CD14-positive monocyte (primary cell): ENCODE results near the gene MOB1A. TPM values are rescaled to one million over a fixed set of nuclear protein-coding genes. Genes with fewer than 3 reads are reported as not detected.

Experiments
- DNase-seq, 3 donors: peaks; one replicate each; pipeline ENCODE4 v3.0.0-alpha.2; 2011 to 2022
- H2AFZ ChIP-seq: 2 replicates; pipeline ENCODE4 v1.6.0; 2012; ENCODE audit warnings: mild to moderate bottlenecking, low read depth, low read length, inconsistent platforms; ENCODE audit not compliant: insufficient read depth, poor library complexity, severe bottlenecking
- H3K27ac ChIP-seq, 2 donors: 1 replicate in 1 of 2; 2 replicates in 1 of 2; pipeline ENCODE4 v1.5.1; 2012 to 2013; ENCODE audit warnings: low read length in 2 of 2, control low read depth in 1 of 2, inconsistent platforms in 1 of 2, low read depth in 1 of 2, mild to moderate bottlenecking in 1 of 2
- H3K27me3 ChIP-seq, 2 donors: one replicate each; pipeline versions ENCODE4 v1.6.0 to v1.6.1; 2011 to 2013; ENCODE audit warnings: low read length in 2 of 2; ENCODE audit not compliant: control insufficient read depth in 2 of 2, insufficient read depth in 2 of 2
- H3K36me3 ChIP-seq, 2 donors: replicated peaks in 1 of 2; 1 replicate in 1 of 2; 2 replicates in 1 of 2; pipeline versions ENCODE4 v1.5.1 to v1.6.1; 2012 to 2013; ENCODE audit warnings: low read length in 2 of 2, control low read depth in 1 of 2, inconsistent platforms in 1 of 2, mild to moderate bottlenecking in 1 of 2; ENCODE audit not compliant: insufficient read depth in 2 of 2, control insufficient read depth in 1 of 2
- H3K4me1 ChIP-seq, 2 donors: 1 replicate in 1 of 2; 2 replicates in 1 of 2; pipeline versions ENCODE4 v1.5.1 to v1.6.1; 2012 to 2013; ENCODE audit warnings: low read length in 2 of 2, control low read depth in 1 of 2, inconsistent platforms in 1 of 2, mild to moderate bottlenecking in 1 of 2, moderate library complexity in 1 of 2; ENCODE audit not compliant: insufficient read depth in 2 of 2, control insufficient read depth in 1 of 2
- H3K4me2 ChIP-seq: replicated peaks from 2 replicates; pipeline ENCODE3; 2012; ENCODE audit warnings: low read length, moderate library complexity, mild to moderate bottlenecking; ENCODE audit not compliant: poor library complexity, severe bottlenecking; ENCODE audit errors: extremely low read depth
- H3K4me3 ChIP-seq, 3 experiments: fragments of 200-600 bp in 1 of 3; sonication (generic) in 1 of 3; replicated peaks in 1 of 3; 1 replicate in 2 of 3; 2 replicates in 1 of 3; pipeline ENCODE4 v1.5.1; 2011 to 2013; ENCODE audit warnings: low read length in 3 of 3, mild to moderate bottlenecking in 3 of 3, control low read depth in 2 of 3, low read depth in 2 of 3, inconsistent platforms in 1 of 3, moderate library complexity in 1 of 3
- H3K79me2 ChIP-seq: 2 replicates; pipeline ENCODE4 v1.6.0; 2012; ENCODE audit warnings: mild to moderate bottlenecking, control low read depth, inconsistent platforms, low read length, moderate library complexity; ENCODE audit not compliant: insufficient read depth
- H3K9ac ChIP-seq: 2 replicates; pipeline ENCODE4 v1.6.0; 2017; ENCODE audit warnings: low read length, mild to moderate bottlenecking; ENCODE audit not compliant: insufficient read depth, poor library complexity, severe bottlenecking
- H3K9me3 ChIP-seq, 2 donors: replicated peaks in 1 of 2; 1 replicate in 1 of 2; 2 replicates in 1 of 2; pipeline versions ENCODE4 v1.5.1 to v1.6.1; 2012 to 2013; ENCODE audit warnings: low read length in 2 of 2, control low read depth in 1 of 2; ENCODE audit not compliant: control insufficient read depth in 1 of 2, insufficient read depth in 1 of 2
- H4K20me1 ChIP-seq: 2 replicates; pipeline ENCODE4 v1.6.0; 2012; ENCODE audit warnings: mild to moderate bottlenecking, low read length, control low read depth, moderate library complexity; ENCODE audit not compliant: insufficient read depth
- H3K27ac Mint-ChIP-seq, 7 donors: one replicate each; pipeline ENCODE4 v1.8.0; 2020; ENCODE audit warnings: mild to moderate bottlenecking in 7 of 7, mixed read lengths in 7 of 7, moderate library complexity in 6 of 7, inconsistent platforms in 2 of 7
- H3K27me3 Mint-ChIP-seq, 3 donors: one replicate each; pipeline ENCODE4 v1.8.0; 2021 to 2022; ENCODE audit warnings: low read depth in 3 of 3, mild to moderate bottlenecking in 3 of 3, mixed read lengths in 3 of 3, moderate library complexity in 3 of 3, inconsistent platforms in 1 of 3
- H3K36me3 Mint-ChIP-seq, 2 donors: one replicate each; pipeline ENCODE4 v1.8.0; 2020; ENCODE audit warnings: mixed read lengths in 2 of 2, inconsistent platforms in 1 of 2, mild to moderate bottlenecking in 1 of 2
- H3K4me1 Mint-ChIP-seq: one replicate; pipeline ENCODE4 v1.8.0; 2020; ENCODE audit warnings: mild to moderate bottlenecking, mixed read lengths
- H3K4me3 Mint-ChIP-seq, 2 donors: one replicate each; pipeline ENCODE4 v1.8.0; 2020; ENCODE audit warnings: mild to moderate bottlenecking in 2 of 2, mixed read lengths in 2 of 2, moderate library complexity in 1 of 2
- H3K9me3 Mint-ChIP-seq, 7 donors: one replicate each; pipeline ENCODE4 v1.8.0; 2020 to 2022; ENCODE audit warnings: mixed read lengths in 7 of 7, mild to moderate bottlenecking in 6 of 7, moderate library complexity in 6 of 7, inconsistent platforms in 2 of 7
- CTCF ChIP-seq: fragments of 200-600 bp; IDR thresholded peaks from one replicate; pipeline ENCODE4 v1.8.0; 2022; ENCODE audit warnings: antibody characterized with exemption, mild to moderate bottlenecking
- WGBS: methylation state at CpG from one replicate; pipeline ENCODE4 v1.1.5; 2013; ENCODE audit warnings: missing lambda C conversion rate; ENCODE audit not compliant: insufficient coverage; 5-methylcytosine and 5-hydroxymethylcytosine counted together
- intact Hi-C, 2 donors: fragments of 100-400 bp; cut with micrococcal nuclease; formaldehyde crosslinking; loops; one replicate each; pipeline versions ENCODE4 v1.15.0 to v1.15.1; 2023
- polyA plus RNA-seq, 3 donors: library from polyadenylated mRNA; depleted of rRNA in 1 of 3; unstranded in 2 of 3; stranded (reverse) in 1 of 3; fragments of 300-500 nt in 2 of 3; fragments of >200 nt in 1 of 3; fragmentation: Illumina TruSeq in 2 of 3; gene quantifications; 1 replicate in 2 of 3; 2 replicates in 1 of 3; pipeline ENCODE4 v1.2.3, GENCODE V29; 2012 to 2021

Gene MOB1A
- polyA plus RNA-seq, 3 donors = 55.0 to 367 (median 285) TPM

GRCh38 chr2:74205596-74205995, 26.9 kb upstream of the MOB1A start:
- H2AFZ ChIP-seq = peak overlapping the region; percentile 55
- no peak overlapping the region for H3K9ac ChIP-seq
- peaks cover 21 to 36% of the 10 kb centered on the region in 2 donors for H3K4me1 ChIP-seq
- peak overlapping the region; percentile 83 to 95 (median 94) for H3K27ac Mint-ChIP-seq
- H3K27me3 Mint-ChIP-seq = no peaks in the 10 kb centered on the region
- H3K4me3 ChIP-seq = no peak overlapping the region
- H3K4me1 Mint-ChIP-seq = peaks cover 43% of the 10 kb centered on the region
- peaks cover 0 to 2% (median 0%) of the 10 kb centered on the region in 7 donors for H3K9me3 Mint-ChIP-seq
- H3K4me2 ChIP-seq = peak overlapping the region; percentile 45
- peak overlapping the region in 1 of 2 donors; percentile 43 for H3K4me3 Mint-ChIP-seq
- H3K9me3 ChIP-seq = no peaks in the 10 kb centered on the region
- TF ChIP-seq CTCF = no peak
- intact Hi-C loops = no loop called here
- H3K27me3 ChIP-seq = no peaks in the 10 kb centered on the region
- H3K79me2 ChIP-seq = peaks cover 79% of the 10 kb centered on the region
- no CpG with 5 or more reads among the region's 6 CpGs for WGBS
- H3K36me3 ChIP-seq = peaks cover 32 to 59% of the 10 kb centered on the region in 2 donors
- DNase-seq = no peak
- peak overlapping the region; percentile 21 to 84 for H3K27ac ChIP-seq
- peaks cover 57% of the 10 kb centered on the region for H4K20me1 ChIP-seq
- peaks cover 38 to 62% of the 10 kb centered on the region in 2 donors for H3K36me3 Mint-ChIP-seq

GRCh38 chr2:74205113-74205512, 26.4 kb upstream of the MOB1A start:
- Histone ChIP-seq H2AFZ (no peak overlapping the region), H3K4me1 (peaks cover 24 to 41% of the 10 kb centered on the region in 2 donors), H3K4me3 (no peak overlapping the region), H3K36me3 (peaks cover 27 to 55% of the 10 kb centered on the region in 2 donors), H3K79me2 (peaks cover 83% of the 10 kb centered on the region), H3K4me2 (no peak overlapping the region), H3K9me3 (no peaks in the 10 kb centered on the region), H4K20me1 (peaks cover 61% of the 10 kb centered on the region), H3K27ac (peak overlapping the region; percentile 21 to 84), H3K27me3 (no peaks in the 10 kb centered on the region), H3K9ac (no peak overlapping the region)
- Mint-ChIP-seq H3K4me1 (peaks cover 48% of the 10 kb centered on the region), H3K9me3 (peaks cover 0 to 2% (median 0%) of the 10 kb centered on the region in 7 donors), H3K36me3 (peaks cover 35 to 57% of the 10 kb centered on the region in 2 donors), H3K4me3 (no peak overlapping the region), H3K27ac (peak overlapping the region; percentile 78 to 95 (median 94)), H3K27me3 (no peaks in the 10 kb centered on the region)
- no CpG with 5 or more reads among the region's 5 CpGs for WGBS
- intact Hi-C loops = no loop called here
- no peak for TF ChIP-seq CTCF
- no peak for DNase-seq
